DOHH2 (cell line): ENCODE measurements around the gene UBE2E1.

Experiments used
- CTCF ChIP-seq: fragments of 200-600 bp; sonication (generic); IDR thresholded peaks from one replicate; pipeline ENCODE4 v1.5.1; 2014; ENCODE audit warnings: antibody characterized with exemption, mild to moderate bottlenecking, low read depth, low read length; ENCODE audit not compliant: poor library complexity, severe bottlenecking
- EZH2phosphoT487 ChIP-seq: fragments of 200-600 bp; sonication (generic); IDR thresholded peaks from 2 replicates; pipeline ENCODE4 v1.6.1; 2017; ENCODE audit warnings: borderline replicate concordance, mild to moderate bottlenecking, antibody characterized with exemption, low read length, moderate library complexity, mixed read lengths

- TF ChIP-seq EZH2phosphoT487 (no peak), CTCF (no peak)
These were observed 9.2 kb upstream of the UBE2E1 start for GRCh38 chr3:23796518-23796917.
